NCI-H345 treated with DMSO at 0.1 percent for 48 hours (cell line): Measurements from ENCODE around the gene DGKI.

Experiments used
- DNase-seq: peaks from one replicate; lab custom pipeline; 2025; ENCODE audit not compliant: unreplicated experiment; lab: John Stamatoyannopoulos, UW

The DGKI gene

GRCh38 chr7:137791930-137792329 lies 54.8 kb downstream of the DGKI start:
- DNase-seq, result no peak

GRCh38 chr7:137790828-137791227 lies 55.9 kb downstream of the DGKI start:
- no peak for DNase-seq

GRCh38 chr7:137789215-137789882 lies 57.4 kb downstream of the DGKI start:
- no peak for DNase-seq

- DNase-seq, result no peak
Observed at GRCh38 chr7:137787301-137787976, 59.3 kb downstream of the DGKI start.

GRCh38 chr7:137778511-137778910 lies 68.3 kb downstream of the DGKI start:
- DNase-seq, result no peak

GRCh38 chr7:137774793-137775201 lies 72.0 kb downstream of the DGKI start:
- no peak for DNase-seq

- no peak for DNase-seq
Observed at GRCh38 chr7:137772748-137773147, 74.0 kb downstream of the DGKI start.

GRCh38 chr7:137772316-137772715 lies 74.5 kb downstream of the DGKI start:
- no peak for DNase-seq

GRCh38 chr7:137771679-137772078 lies 75.1 kb downstream of the DGKI start:
- DNase-seq, result no peak

- DNase-seq, result no peak
Observed at GRCh38 chr7:137771273-137771672, 75.5 kb downstream of the DGKI start.

- no peak for DNase-seq
Observed at GRCh38 chr7:137768366-137768765, 78.4 kb downstream of the DGKI start.

- no peak for DNase-seq
Observed at GRCh38 chr7:137762334-137762733, 84.4 kb downstream of the DGKI start.

- DNase-seq, result no peak
Observed at GRCh38 chr7:137760111-137760510, 86.7 kb downstream of the DGKI start.

- DNase-seq, result no peak
Observed at GRCh38 chr7:137757146-137757925, 89.4 kb downstream of the DGKI start.

- DNase-seq, result peak; percentile 20
Observed at GRCh38 chr7:137755846-137756651, 90.7 kb downstream of the DGKI start.

- DNase-seq, result no peak
Observed at GRCh38 chr7:137755427-137755826, 91.3 kb downstream of the DGKI start.

GRCh38 chr7:137753948-137754851 lies 92.6 kb downstream of the DGKI start:
- peak; percentile 19 for DNase-seq

GRCh38 chr7:137753575-137753947 lies 93.2 kb downstream of the DGKI start:
- DNase-seq, result no peak

GRCh38 chr7:137753067-137753466 lies 93.7 kb downstream of the DGKI start:
- peak; percentile 50 for DNase-seq

GRCh38 chr7:137751361-137752009 lies 95.3 kb downstream of the DGKI start:
- no peak for DNase-seq
